ENCODE results near the gene HOXA2. TPM values are rescaled to one million over a fixed set of nuclear protein-coding genes. Genes with fewer than 3 reads are reported as not detected.

HOXA2 gene
- total RNA-seq, 1 donor from 2014 or later, result 0.14 TPM

DNA sequence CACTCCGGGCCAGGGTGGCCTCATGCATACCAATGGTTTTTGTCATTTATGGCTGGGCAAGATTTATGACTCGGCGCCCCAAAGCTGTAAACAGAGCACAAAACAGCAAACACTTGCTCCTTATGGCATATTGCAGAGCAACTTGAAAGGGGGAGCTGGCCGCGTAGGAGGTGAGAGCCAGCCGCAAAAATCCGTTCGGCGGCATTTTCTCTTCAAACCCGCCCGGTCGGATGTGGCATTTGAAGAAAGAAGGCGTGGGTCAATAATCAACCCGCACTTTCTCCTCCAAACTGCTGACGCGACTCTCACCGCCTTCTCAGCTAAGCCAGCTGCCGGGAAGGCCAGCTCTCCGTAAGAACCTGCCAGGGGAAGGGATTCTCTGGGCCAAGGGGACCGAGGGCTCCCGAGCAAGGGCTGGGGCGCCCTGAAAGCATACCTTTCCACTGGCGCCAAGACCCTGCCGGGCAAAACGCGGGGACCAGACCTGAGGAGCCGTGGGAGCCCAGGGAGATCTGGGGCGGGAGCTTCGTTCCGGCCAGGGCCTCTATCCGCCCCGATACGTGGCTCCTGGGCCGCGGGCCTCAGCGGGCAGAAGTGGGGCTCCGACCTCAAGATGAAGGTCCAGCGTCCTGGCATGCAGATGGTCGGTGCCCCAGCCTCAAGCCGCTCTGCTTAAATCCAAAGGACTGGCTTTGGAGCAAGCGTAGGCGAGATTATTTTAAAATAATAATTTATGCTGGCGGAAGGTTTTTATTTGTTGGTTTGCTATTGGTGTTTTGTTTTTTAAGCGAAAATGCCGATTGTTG is 12.9 kb upstream of the HOXA2 start:
- DNase-seq (ENCODE audit: missing footprints), result no peak
- no peak for ATAC-seq
- intact Hi-C loops (cut with DNase I), result no loop called here

DNA sequence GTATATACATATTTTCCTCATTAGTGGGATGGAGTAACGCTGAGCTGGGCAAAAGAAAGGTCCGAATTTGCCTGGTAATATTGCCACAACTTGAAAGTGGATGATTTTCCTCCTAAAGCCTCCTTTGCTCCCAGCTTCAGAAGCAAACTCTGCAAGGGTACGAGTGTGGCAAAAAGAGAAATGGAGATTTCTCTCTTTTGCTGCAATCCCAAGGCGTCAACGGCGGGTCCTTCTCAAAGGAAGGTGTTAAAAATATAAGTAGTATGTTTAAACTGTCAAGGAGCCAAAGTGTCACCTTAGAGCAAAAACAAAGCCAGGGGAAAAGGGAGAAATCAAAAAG is 12.4 kb upstream of the HOXA2 start:
- DNase-seq (ENCODE audit: missing footprints), result no peak
- ATAC-seq, result no peak
- intact Hi-C loops (cut with DNase I), result no loop called here

DNA sequence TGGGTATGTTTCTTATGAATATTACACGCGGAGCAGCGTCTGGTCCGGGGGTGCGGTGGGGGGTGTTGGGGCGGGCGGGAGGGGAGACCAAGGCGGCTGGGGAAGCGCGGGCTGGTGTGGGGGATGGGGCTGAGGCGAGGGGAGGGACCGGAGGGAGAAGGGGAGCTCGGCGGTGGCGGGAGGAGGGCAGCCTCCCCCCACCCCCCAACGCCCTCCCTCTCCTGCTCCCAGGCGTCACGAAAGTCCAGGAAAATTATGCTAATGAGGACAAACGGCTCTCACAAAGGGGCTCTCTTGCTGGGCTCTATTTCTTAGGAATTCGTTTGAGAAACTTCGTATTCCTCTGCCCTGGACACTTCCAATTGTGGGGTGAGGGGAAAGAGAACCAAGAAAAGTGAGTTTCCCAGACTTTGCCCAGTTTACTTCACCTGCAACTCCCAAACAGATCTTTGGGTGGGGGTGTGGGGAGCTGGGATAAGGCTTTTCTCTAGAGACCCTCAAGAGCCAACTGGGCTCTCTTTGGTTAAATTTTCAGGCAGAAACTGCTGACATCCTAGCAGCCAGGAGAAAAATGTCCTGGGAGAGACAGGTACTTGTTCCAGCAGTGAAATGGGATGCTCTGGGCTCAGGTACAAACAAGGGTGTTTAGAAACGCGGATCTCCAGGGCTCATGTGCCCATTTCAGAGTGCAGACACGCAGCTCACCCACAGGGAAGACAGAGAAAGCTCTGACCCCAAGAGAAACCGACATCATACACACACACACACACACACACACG is 11.7 kb upstream of the HOXA2 start:
- intact Hi-C loops (cut with DNase I), result no loop called here
- no peak for ATAC-seq
- no peak for DNase-seq (ENCODE audit: missing footprints)

DNA sequence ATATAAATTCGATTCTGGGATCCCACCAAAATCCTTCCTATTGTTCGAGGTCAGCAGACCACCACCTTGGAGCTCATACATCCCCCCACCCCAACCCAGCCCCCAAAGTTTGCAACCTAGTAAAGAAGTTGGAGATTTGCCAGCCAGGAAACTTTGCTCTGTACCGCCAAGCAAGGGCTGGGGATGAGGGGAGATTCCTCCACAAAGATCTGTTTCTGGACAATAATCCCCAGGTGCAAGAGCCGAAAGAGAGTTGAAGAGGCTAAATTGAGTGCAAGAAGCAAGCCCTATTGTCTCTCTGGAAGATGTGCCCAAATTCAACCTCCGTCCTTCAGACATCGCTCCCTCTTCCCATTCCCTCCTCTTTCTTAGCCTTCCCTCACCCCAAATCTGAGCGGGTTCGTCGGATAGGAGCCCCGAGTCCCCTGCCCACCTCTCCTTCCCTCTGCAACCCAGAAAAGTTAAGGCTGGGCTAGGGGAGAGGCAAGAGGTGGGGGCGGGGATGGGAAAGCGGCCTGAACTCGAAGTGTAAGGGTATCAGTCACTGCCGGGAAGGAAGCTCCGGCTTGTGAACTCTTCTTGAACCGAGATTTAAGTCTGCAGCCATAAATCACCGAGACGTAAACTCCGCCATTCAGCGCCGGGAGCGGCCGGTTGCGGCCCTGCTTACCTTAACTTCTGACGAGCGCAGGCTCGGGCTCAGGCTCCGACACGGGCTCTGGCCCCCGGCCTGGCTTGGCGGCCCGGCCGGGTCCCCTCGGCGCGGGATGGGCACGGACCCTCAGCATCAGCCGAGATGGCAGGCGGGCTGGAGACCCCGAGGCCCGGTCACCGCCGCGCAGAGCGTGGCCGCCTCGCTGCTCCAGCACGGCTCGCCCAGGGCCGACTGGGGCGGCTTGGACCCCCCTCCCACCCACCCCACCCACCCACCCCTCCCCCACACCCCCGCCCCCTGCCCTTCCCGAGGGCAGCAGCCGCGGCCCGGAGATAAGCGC is 10.8 kb upstream of the HOXA2 start:
- ATAC-seq, result no peak
- DNase-seq (ENCODE audit: missing footprints), result peak; percentile 68
- intact Hi-C loops (cut with DNase I), result no loop called here

DNA sequence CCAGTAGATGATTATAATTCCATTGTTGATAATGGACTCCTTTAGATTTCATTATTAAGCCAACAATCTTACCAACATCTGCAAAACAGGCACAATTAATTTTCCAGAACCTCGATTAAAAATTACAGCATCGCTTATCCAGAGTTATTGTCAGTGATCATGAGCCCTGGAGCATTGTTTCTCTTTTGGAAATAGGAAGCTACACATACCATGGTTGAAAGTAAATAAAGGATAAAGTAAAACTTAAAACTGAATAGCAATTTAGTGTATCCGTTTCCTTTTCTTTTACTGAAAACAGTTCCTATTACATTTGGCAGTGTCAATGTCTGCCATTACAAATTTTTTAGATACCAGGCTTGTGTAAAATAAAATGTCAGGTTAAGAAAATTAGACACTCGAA is 9.9 kb upstream of the HOXA2 start:
- no peak for ATAC-seq
- no peak for DNase-seq (ENCODE audit: missing footprints)
- intact Hi-C loops (cut with DNase I), result no loop called here

DNA sequence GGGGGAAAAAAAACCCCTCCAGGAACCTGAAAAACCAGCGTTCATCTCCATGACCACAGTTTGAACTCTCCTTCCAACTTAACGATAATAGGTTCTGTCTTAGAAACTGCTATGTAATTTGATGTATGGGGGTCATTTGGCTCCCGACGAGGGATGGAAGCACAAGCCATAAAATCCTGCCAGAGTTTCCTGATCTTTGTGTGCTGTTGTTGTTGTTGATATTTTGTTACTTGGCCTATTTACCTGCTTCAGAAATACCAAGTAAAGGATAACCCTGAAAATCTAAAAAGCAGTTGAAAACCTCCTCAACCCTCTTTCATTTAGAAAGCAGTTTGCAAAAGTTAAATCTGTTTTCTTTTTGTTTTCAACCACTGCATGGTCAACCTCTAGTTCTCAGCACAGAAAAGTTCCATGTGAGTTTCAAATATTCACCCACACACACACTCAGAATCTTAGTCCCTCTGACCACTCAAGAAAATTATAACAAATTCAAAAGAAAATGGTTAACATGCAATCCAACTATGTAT is 9.3 kb upstream of the HOXA2 start:
- ATAC-seq (no peak), DNase-seq (ENCODE audit: missing footprints) (no peak)
- intact Hi-C loops (cut with DNase I), result no loop called here

DNA sequence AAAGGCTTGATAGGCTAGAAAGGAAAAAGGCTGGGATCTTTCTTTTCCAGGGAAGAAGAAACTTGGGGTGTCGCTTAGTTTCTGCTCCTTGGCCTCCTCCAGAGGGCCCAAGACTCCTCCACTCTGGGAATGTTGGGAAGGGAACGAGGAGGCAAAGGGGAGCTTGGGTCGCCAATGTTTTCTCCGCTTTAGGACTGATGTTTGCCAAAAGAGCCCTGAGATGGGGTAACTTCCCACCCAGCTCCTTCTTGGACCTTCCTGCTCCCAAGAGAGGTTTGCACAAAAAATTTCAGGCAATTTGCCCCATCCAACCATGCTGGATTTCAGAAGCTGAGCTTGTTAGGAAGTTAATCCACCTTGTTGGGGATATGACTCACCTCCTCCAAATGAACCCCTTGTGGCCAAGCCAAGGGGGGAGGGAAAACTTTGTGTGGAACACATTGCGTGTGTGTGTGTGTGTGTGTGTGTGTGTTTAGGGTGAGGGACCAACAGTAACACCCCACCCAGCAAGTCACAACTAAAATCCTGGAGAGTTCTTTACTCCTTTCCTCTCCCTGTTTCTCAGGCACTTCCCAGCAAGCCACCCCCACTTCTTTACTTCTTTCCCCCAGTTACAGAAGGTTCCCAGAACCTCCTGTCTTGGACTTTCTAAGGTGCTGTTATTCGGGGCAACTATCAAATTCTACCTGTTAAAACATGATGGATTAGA is 8.7 kb upstream of the HOXA2 start:
- ATAC-seq (no peak), DNase-seq (ENCODE audit: missing footprints) (no peak)
- intact Hi-C loops (cut with DNase I), result no loop called here

DNA sequence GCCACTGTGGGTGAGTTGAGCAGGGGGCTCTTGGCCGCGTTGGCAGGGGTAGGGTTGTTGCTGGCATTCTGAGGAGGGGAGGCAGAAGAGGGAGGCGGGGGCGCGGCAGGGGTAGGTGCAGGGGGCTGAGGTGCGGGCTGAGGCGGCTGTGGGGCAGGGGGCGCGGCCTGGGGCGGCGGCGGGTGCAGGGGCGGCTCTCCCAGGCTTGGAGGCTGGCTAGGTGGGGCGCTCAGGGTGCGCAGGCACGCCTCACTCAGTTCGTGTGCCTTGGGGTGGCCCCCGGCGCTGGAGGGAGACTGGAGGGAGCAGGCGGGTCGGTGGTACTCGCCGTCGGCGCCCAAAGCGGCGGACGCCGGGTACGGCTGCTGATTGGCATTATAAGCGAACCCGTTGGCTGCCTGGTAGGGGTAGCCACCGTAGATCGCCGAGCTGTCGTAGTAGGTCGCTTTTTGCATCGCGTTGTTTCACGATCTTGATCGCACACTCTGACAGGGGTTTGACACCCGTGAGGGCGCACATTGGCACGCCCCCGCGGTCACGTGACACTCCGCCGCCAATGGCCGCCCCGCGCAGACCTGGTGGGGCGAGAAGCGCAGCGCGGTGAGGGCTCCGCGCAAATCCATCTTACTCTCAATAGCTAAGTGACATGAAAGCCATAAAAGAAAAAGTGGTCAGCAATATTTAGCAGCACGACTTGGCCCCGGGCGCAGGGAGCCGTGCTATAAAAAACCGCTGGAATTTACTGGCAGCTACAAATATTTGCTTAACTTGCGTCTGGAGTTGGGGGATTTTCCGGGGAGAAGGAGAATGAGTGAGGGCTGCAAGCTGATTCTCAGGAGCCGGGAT is 7.9 kb upstream of the HOXA2 start:
- intact Hi-C loops (cut with DNase I), result no loop called here
- ATAC-seq (no peak), DNase-seq (ENCODE audit: missing footprints) (no peak)

DNA sequence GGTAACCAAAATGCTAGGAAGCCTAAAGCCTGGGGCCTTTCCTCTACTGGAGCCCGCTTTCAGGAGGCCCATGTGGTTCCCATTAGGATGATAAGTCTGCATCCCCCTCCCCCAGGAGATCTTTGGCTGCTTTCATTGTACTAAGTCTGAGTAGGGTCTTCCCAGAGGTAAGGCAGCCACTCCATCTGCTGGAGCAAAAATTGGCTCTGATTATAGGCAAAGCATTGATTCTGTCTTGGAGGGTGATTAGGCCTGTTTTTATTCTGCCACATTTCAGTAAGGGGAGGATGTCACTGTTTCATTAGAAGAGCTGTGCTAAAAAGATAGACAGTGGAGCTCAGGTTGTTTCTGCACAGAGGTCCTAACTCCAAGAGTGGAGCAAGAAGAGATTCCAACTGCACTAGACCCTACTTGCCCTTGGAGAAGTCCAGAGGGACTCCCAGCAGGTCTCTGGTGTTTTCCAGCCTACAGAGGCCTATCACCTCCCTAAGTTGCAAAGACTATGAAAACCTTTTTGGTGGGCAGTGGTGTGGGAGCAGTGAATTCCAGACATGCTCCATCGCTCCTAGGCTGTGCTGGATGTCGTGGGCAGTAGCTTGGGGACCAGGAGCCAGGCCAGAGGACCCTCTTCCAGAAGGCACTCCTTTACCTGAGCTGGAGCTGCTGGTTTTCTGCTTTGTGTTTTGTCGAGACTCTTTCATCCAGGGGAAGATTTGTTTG is 7.1 kb upstream of the HOXA2 start:
- intact Hi-C loops (cut with DNase I), result no loop called here
- ATAC-seq (no peak), DNase-seq (ENCODE audit: missing footprints) (no peak)

DNA sequence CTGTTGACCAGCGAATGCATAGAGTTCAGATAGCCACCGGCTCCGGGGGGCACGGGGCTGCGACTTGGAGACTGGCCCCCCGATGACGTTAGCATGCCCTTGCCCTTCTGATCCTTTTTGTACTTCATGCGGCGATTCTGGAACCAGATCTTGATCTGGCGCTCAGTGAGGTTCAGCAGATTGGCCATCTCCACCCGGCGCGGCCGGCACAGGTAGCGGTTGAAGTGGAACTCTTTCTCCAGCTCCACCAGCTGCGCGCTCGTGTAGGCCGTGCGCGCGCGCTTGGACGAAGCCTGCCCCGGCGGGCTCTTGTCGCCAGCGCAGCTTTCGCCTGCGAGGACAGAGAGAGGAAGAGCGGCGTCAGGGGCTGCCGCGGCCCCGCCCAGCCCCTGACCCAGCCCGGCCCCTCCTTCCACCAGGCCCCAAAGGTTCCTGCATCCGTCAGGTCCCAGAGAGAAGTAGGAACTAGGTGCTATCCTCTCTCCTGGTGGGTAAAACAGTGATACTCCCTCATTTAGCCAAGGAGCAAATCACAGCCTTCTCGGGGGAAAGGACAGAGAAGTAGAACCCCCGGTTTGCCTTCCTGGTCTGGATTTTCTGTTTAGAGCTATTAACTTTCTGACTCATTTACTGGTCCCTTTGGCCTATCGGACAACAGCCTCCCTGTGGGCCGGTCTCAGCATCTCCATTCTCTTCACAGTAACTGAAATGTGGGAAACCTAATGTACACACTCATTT is 6.1 kb upstream of the HOXA2 start:
- peak; percentile 46 for ATAC-seq
- intact Hi-C loops (cut with DNase I), result no loop called here
- no peak for DNase-seq (ENCODE audit: missing footprints)

DNA sequence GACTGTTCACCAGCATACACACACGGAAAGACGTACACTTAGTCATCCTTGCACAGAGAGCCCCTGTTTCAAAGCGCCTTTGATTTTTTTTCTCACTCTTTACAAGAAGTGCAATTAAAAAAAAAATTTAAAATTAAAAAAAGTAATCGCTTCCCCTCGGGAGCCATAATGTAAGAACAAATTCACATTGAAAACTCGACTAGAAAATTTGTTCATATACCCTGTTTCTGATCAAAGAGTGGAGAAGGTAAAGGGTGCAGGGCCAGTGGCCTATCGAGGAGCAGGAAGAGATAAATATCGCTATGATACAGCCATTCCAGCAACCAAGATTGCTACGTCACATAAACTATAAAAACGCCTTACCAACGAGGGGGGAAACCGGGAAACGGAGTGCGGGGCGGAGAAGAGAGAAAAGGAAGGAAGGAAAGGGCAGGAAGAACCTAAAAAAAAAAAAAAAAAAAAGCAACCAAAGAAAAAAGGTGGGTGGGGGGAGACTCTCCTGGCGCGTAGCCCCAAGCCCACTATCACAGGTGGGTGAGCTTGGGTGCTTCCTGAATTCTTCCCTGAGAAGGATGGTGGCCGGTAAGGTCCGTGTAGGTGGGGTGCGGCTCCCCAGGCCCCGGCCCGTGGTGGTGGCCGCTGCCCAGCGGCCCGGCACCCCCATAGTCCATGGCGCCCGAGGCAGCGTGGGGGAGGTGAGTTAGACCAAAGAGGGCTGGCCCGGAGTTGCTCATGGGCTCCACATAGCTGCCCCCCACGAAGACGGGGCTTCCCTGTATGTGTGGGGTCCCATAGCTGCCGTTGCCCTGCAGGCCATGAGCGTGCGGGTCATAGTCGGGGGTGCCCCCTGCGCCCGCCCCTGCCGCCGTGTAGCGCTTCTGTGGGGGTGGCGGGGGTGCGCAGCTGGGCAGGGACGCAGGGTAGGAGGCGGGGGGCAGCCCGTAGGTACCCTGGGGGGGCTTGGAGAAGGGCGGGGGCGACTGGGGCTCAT is 5.2 kb upstream of the HOXA2 start:
- ATAC-seq (no peak), DNase-seq (ENCODE audit: missing footprints) (no peak)
- intact Hi-C loops (cut with DNase I), result no loop called here

DNA sequence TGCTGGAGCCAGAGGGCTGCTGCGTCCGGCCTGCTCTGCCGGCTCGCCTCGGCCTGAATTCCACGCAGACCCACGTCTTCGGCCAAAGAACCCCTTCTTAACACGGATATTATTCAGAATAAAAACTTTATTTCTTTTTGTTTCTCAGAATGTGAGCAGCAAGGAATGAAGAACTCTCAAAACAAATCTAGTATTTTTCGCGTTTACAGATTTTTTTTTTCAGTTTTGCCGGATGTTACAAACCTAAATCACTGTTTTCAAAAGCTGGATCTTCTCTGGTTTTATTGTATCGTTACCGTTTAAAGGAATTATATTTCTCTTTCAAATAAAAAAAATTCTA is 4.4 kb upstream of the HOXA2 start:
- no peak for DNase-seq (ENCODE audit: missing footprints)
- intact Hi-C loops (cut with DNase I), result no loop called here
- ATAC-seq, result no peak

DNA sequence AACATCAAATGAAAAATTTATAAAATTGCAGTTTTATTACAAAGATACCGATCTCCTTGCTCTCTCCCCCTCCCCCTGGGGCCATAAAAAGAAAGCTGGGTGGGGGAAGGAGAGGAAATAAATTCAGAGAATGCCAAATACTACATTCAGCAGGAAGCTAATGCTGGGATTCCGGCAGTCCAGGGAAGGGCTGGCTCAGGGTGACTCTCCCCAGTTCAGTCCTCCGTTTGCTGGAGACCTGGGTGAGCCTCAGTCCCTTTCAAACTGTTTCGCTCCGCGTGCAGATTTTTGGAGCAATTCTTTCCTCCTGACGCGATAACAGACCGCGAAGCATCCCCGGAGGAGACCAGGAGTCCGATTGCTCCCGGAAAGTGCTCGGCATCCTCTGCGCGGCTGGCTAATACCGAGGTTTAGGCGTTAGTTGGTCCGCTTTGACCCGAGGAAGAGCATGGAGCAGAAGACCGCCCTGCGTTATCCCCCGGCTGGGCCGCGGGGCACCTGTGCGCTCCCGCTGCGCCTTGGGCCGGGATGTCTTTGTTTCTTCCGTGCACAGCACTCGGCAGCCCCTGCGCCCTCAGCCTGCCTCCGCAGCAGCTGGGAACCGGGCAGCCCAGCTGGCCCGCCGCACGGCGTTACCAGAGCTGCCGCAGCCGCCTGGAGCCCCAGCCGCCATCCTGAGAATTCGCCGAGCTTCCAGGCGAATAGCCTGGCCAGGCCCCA is 3.9 kb upstream of the HOXA2 start:
- no peak for ATAC-seq
- intact Hi-C loops (cut with DNase I), result no loop called here
- no peak for DNase-seq (ENCODE audit: missing footprints)

DNA sequence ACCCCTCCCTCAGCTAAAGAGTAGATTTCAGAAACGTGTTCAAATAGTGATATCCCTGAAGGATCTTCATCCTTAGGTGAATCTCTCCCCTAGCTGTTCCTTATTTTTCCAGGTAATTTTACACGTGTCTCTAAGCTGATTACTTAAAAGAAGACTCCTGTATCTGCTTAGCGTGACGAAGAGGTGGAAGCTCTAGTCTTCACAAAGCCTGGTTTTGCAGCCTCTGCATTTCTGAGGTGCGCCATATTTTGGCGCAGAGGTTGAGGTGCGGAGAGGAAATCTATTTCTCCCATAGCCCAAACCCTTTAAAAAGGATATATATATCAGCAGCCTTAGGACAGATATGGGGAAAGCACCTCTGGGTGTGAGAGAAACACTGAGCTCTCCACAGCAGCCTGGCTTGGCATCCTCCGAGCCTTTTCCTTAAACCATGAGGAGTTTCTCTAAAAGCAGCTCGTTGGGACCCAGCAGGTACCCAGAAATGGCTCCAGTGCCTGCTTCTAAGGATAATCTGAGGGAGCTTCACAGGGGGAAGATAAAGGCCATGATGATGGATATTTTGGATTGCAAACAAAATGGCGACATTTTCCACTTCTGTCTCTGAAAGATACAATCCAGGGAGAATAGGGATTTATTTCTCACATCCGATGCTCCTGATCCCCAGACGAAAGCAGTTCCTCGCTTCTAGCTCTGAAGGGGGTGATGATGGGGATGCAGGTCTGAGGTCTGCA is 3.0 kb upstream of the HOXA2 start:
- DNase-seq (ENCODE audit: missing footprints) (no peak), ATAC-seq (no peak)
- intact Hi-C loops (cut with DNase I), result no loop called here

All from Right ventricle myocardium inferior (tissue), 1 donor.